GM12878 (cell line): ENCODE data around the gene TNRC6B. TPM values are rescaled to one million over a fixed set of nuclear protein-coding genes. Genes with fewer than 3 reads are reported as not detected.

Experiments used
- ATAC-seq: fragments of 200-7000 bp; cut with Tn5 transposase; 3 replicates; pipeline ENCODE4 v1.9.1; 2020; ENCODE audit warnings: mild to moderate bottlenecking, moderate library complexity
- BruUV-seq: library from RNA; stranded (reverse); fragments of 400-500 nt; replicated peaks from 2 replicates; lab custom pipeline; 2021; lab: Mats Ljungman, UMichigan
- CTCF ChIA-PET: fragments of 300-600 bp; sonication (Branson Sonifier 250); formaldehyde crosslinking; extraction: SDS; loops from one replicate; lab custom pipeline; 2021; ENCODE audit warnings: inconsistent platforms; lab: Yijun Ruan, JAX
- POLR2A ChIA-PET: fragments of 350-600 bp; formaldehyde crosslinking; extraction: SDS; loops from one replicate; lab custom pipeline; 2021; ENCODE audit warnings: inconsistent platforms; lab: Charles Lee
- RAD21 ChIA-PET: fragments of 300-600 bp; sonication (Branson Sonifier 250); formaldehyde crosslinking; loops from one replicate; lab custom pipeline; 2023; ENCODE audit warnings: antibody characterized with exemption; ENCODE audit not compliant: unreplicated experiment; lab: Charles Lee
- SMC1A ChIA-PET: fragments of 300-600 bp; sonication (Branson Sonifier 250); formaldehyde crosslinking; loops from one replicate; lab custom pipeline; 2023; ENCODE audit not compliant: unreplicated experiment, uncharacterized antibody; lab: Charles Lee
- DNase-seq: peaks from one replicate; pipeline ENCODE4 v3.0.0-alpha.2; 2011; ENCODE audit warnings: low read depth, low spot score
- FAIRE-seq: peaks from 3 replicates; lab custom pipeline; 2011; peaks lifted over from hg19 to GRCh38; lab: Jason Lieb, UNC
- H2AFZ ChIP-seq: 2 replicates; pipeline ENCODE4 v1.6.0; 2011; ENCODE audit warnings: low read depth, low read length, control low read depth; ENCODE audit not compliant: control insufficient read depth
- H3K27ac ChIP-seq: 2 replicates; pipeline ENCODE4 v1.5.1; 2011; ENCODE audit warnings: control low read depth; ENCODE audit not compliant: control insufficient read depth, insufficient read depth
- H3K27me3 ChIP-seq, 2 experiments: replicated peaks in 1 of 2; 2 replicates each; pipeline versions ENCODE4 v1.6.0 to v1.6.1; 2011; ENCODE audit warnings: low read length in 1 of 2; ENCODE audit not compliant: control insufficient read depth in 2 of 2, insufficient read depth in 2 of 2
- H3K36me3 ChIP-seq, 2 experiments: 2 replicates each; pipeline ENCODE4 v1.5.1; 2011; ENCODE audit warnings: low read length in 1 of 2; ENCODE audit not compliant: control insufficient read depth in 2 of 2, insufficient read depth in 2 of 2
- H3K4me1 ChIP-seq: 2 replicates; pipeline ENCODE4 v1.6.1; 2011; ENCODE audit warnings: mild to moderate bottlenecking, low read length, moderate library complexity, mixed read lengths; ENCODE audit not compliant: control insufficient read depth, insufficient read depth
- H3K4me2 ChIP-seq: 2 replicates; pipeline ENCODE4 v1.6.0; 2011; ENCODE audit warnings: control low read depth; ENCODE audit not compliant: control insufficient read depth, insufficient read depth
- H3K4me3 ChIP-seq: fragments of 200-600 bp; sonication (generic); 2 replicates; pipeline ENCODE4 v1.5.1; 2016
- H3K79me2 ChIP-seq: 2 replicates; pipeline ENCODE4 v1.6.0; 2011; ENCODE audit warnings: low read length; ENCODE audit not compliant: control insufficient read depth, insufficient read depth
- H3K9ac ChIP-seq: 2 replicates; pipeline ENCODE4 v1.8.0; 2011; ENCODE audit warnings: low read length, control low read depth, mixed read lengths; ENCODE audit not compliant: control insufficient read depth, insufficient read depth
- H3K9me3 ChIP-seq: replicated peaks from 3 replicates; pipeline ENCODE4 v1.5.1; 2011; ENCODE audit warnings: mild to moderate bottlenecking, low read length; ENCODE audit not compliant: control insufficient read depth, insufficient read depth
- H4K20me1 ChIP-seq: 2 replicates; pipeline ENCODE4 v1.6.0; 2011; ENCODE audit not compliant: control insufficient read depth, insufficient read depth
- ATF3 ChIP-seq: IDR thresholded peaks from 2 replicates; pipeline ENCODE4 v1.6.1; 2011; ENCODE audit warnings: low read depth, mild to moderate bottlenecking, low read length, moderate library complexity, borderline replicate concordance; ENCODE audit errors: extremely low read depth
- CREM ChIP-seq: IDR thresholded peaks from 2 replicates; pipeline ENCODE4 v1.6.1; 2014; ENCODE audit warnings: antibody characterized with exemption, low read depth
- CUX1 ChIP-seq: IDR thresholded peaks from 2 replicates; pipeline ENCODE4 v1.6.1; 2012; ENCODE audit warnings: improper control_type of control experiment, low read depth, low read length; ENCODE audit not compliant: insufficient replicate concordance
- EED ChIP-seq: sonication (generic); IDR thresholded peaks from 2 replicates; pipeline ENCODE4 v1.6.1; 2016; ENCODE audit warnings: antibody characterized with exemption, low read depth
- ELK1 ChIP-seq: IDR thresholded peaks from 2 replicates; pipeline ENCODE4 v1.6.1; 2012; ENCODE audit warnings: low read depth, low read length, improper control_type of control experiment
- HDAC6 ChIP-seq: fragments of 200-600 bp; sonication (generic); IDR thresholded peaks from one replicate; pipeline ENCODE4 v1.8.0; 2017; ENCODE audit warnings: antibody characterized with exemption; ENCODE audit not compliant: unreplicated experiment
- KDM1A ChIP-seq: fragments of 200-600 bp; sonication (generic); IDR thresholded peaks from 2 replicates; pipeline ENCODE4 v1.6.1; 2016; ENCODE audit warnings: borderline replicate concordance
- ZNF217 ChIP-seq: fragments of 450-650 bp; IDR thresholded peaks from 2 replicates; pipeline ENCODE4 v1.6.1; 2017; ENCODE audit warnings: antibody characterized with exemption, mild to moderate bottlenecking
- WGBS: methylation state at CpG from one replicate; pipeline ENCODE4 v1.1.6; 2016; ENCODE audit warnings: low lambda C conversion rate; ENCODE audit not compliant: insufficient replicate concordance, insufficient coverage; ENCODE audit errors: missing lambda C conversion rate; 5-methylcytosine and 5-hydroxymethylcytosine counted together
- in situ Hi-C: fragments of 300-500 bp; cut with MboI; formaldehyde crosslinking; loops from 9 replicates; pipeline ENCODE4 v1.14.3; 2018; ENCODE audit warnings: mixed read lengths
- intact Hi-C: fragments of 100-400 bp; cut with micrococcal nuclease; formaldehyde crosslinking; loops from one replicate; pipeline ENCODE4 v1.14.2; 2022; ENCODE audit not compliant: unreplicated experiment
- polyA plus RNA-seq, 11 experiments: library from polyadenylated mRNA; depleted of rRNA in 4 of 11; unstranded in 6 of 11; stranded (reverse) in 5 of 11; fragments of >200 nt; fragmentation: Nextera tagmentation in 4 of 11; fragmentation: Illumina TruSeq in 1 of 11; extraction: Ambion mirVana in 4 of 11; extraction: Trizol in 1 of 11; gene quantifications; 1 replicate in 1 of 11; 2 replicates in 10 of 11; pipeline versions ENCODE4 v1.2.1 to v1.2.3, GENCODE V29; 2011 to 2016; ENCODE audit warnings: inconsistent platforms in 2 of 11, missing spikeins in 2 of 11, low read depth in 1 of 11
- total RNA-seq, 4 experiments: library from RNA; depleted of rRNA in 3 of 4; stranded (reverse); fragments of >200 nt in 3 of 4; fragmentation: Illumina TruSeq in 1 of 4; extraction: Trizol in 1 of 4; gene quantifications; 2 replicates each; pipeline versions ENCODE4 v1.2.1 to v1.2.3, GENCODE V29; 2013 to 2021

Gene TNRC6B
- total and polyA plus RNA-seq, 10 of the 15 experiments (the other 5 are each of a cell fraction or from before 2014, with no cell fraction given): 3.6 to 32.8 (median 16.4) TPM

GRCh38 chr22:40348025-40348658 lies 170.4 kb downstream of the TNRC6B start (continued):
- TF ChIP-seq CUX1 (no peak), HDAC6 (no peak), EED (no peak)

GRCh38 chr22:40352763-40353162 lies 175.0 kb downstream of the TNRC6B start:
- no peaks in the 10 kb centered on the region for H4K20me1 ChIP-seq
- TF ChIP-seq ATF3: no peak
- TF ChIP-seq ELK1: no peak
- TF ChIP-seq ZNF217: no peak
- no peak for TF ChIP-seq CREM
- TF ChIP-seq KDM1A: no peak
- no peak overlapping the region for H3K9ac ChIP-seq
- H3K27ac ChIP-seq: no peak overlapping the region
- SMC1A ChIA-PET: interaction anchor here (1.9 kb wide), 1 partner anchor 26 kb away, joined by 4 read pairs; no protein-coding TSS in a partner anchor
- H3K4me3 ChIP-seq: no peak overlapping the region
- H3K79me2 ChIP-seq: peaks cover 22% of the 10 kb centered on the region
- H3K4me1 ChIP-seq: 0 out of 2 replicates have a peak, but pooled peaks cover under 1% of the 10 kb centered on the region
- POLR2A ChIA-PET: interaction anchor here (0.6 to 0.7 kb wide), 2 partner anchors 250 to 307 kb away, joined by 4 to 7 read pairs; no protein-coding TSS in a partner anchor
- no peaks in the 10 kb centered on the region for H3K9me3 ChIP-seq
- intact Hi-C loops (no loop called here), in situ Hi-C loops (no loop called here)
- 96% methylated on average over 3 of the region's 3 CpGs for WGBS
- H3K27me3 ChIP-seq: no peaks in the 10 kb centered on the region
- no TSS peak for BruUV-seq
- FAIRE-seq (no peak), ATAC-seq (no peak), DNase-seq (no peak)
- H2AFZ ChIP-seq: no peak overlapping the region
- RAD21 ChIA-PET: no interaction called here
- no peak overlapping the region for H3K4me2 ChIP-seq
- H3K36me3 ChIP-seq: peaks cover 0 to 24% of the 10 kb centered on the region in 2 experiments
- CTCF ChIA-PET: interaction anchor here (0.6 to 1.4 kb wide), 4 partner anchors 13 to 942 kb away, joined by 3 to 4 read pairs (median 3); no protein-coding TSS in a partner anchor
